Uterus (tissue), 4 donors: ENCODE data around the gene PRKN. TPM values are rescaled to one million over a fixed set of nuclear protein-coding genes. Genes with fewer than 3 reads are reported as not detected.

ENCODE experiments used
- DNase-seq, 2 donors: peaks; one replicate each; pipeline ENCODE4 v3.0.0-alpha.2; 2019 to 2020
- H3K27ac ChIP-seq, 2 donors: fragments of 200-600 bp; sonication (generic); 1 replicate in 1 of 2; 2 replicates in 1 of 2; pipeline ENCODE4 v1.5.1; 2016 to 2018
- H3K27me3 ChIP-seq, 2 donors: fragments of 200-600 bp; sonication (generic); one replicate each; pipeline ENCODE4 v1.5.1; 2018 to 2019; ENCODE audit warnings: control low read depth in 1 of 2
- H3K36me3 ChIP-seq, 2 donors: fragments of 200-600 bp; sonication (generic); one replicate each; pipeline ENCODE4 v1.5.1; 2019; ENCODE audit warnings: control low read depth in 1 of 2
- H3K4me1 ChIP-seq, 2 donors: fragments of 200-600 bp; sonication (generic); one replicate each; pipeline ENCODE4 v1.5.1; 2018 to 2019; ENCODE audit warnings: control low read depth in 1 of 2
- H3K4me3 ChIP-seq, 2 donors: fragments of 200-600 bp; sonication (generic); 1 replicate in 1 of 2; 2 replicates in 1 of 2; pipeline ENCODE4 v1.5.1; 2018 to 2019; ENCODE audit warnings: mild to moderate bottlenecking in 1 of 2
- H3K9me3 ChIP-seq, 2 donors: fragments of 200-600 bp; sonication (generic); one replicate each; pipeline ENCODE4 v1.5.1; 2019; ENCODE audit warnings: control low read depth in 1 of 2
- POLR2A ChIP-seq, 2 donors: fragments of 450-650 bp; IDR thresholded peaks; one replicate each; pipeline ENCODE4 v1.6.1; 2016; ENCODE audit warnings: antibody characterized with exemption in 2 of 2, mild to moderate bottlenecking in 1 of 2, moderate library complexity in 1 of 2
- intact Hi-C: fragments of 100-400 bp; cut with DNase I; formaldehyde crosslinking; loops from one replicate; pipeline ENCODE4 v1.15.1; 2023; ENCODE audit warnings: low total_unique reads
- total RNA-seq, 4 donors: library from RNA; depleted of rRNA in 3 of 4; stranded (reverse); fragments of >200 nt in 3 of 4; gene quantifications; one replicate each; pipeline versions ENCODE4 v1.1.0 to v1.2.4, GENCODE V29; 2014 to 2023
- TF ChIP-seq, protein P1 (sequence below), 4 experiments: fragments of 200-600 bp in 2 of 4; fragments of 450-650 bp in 2 of 4; sonication (generic) in 2 of 4; IDR thresholded peaks; one replicate each; pipeline ENCODE4 v1.5.1; 2016 to 2019; ENCODE audit warnings: antibody characterized with exemption in 4 of 4, mild to moderate bottlenecking in 2 of 4, moderate library complexity in 1 of 4
- donor health status: DM: yes; HTN: yes; CAD: no.

Gene PRKN
- total RNA-seq, 4 donors from 2014 or later = 10.2 to 21.3 (median 13.1) TPM

DNA sequence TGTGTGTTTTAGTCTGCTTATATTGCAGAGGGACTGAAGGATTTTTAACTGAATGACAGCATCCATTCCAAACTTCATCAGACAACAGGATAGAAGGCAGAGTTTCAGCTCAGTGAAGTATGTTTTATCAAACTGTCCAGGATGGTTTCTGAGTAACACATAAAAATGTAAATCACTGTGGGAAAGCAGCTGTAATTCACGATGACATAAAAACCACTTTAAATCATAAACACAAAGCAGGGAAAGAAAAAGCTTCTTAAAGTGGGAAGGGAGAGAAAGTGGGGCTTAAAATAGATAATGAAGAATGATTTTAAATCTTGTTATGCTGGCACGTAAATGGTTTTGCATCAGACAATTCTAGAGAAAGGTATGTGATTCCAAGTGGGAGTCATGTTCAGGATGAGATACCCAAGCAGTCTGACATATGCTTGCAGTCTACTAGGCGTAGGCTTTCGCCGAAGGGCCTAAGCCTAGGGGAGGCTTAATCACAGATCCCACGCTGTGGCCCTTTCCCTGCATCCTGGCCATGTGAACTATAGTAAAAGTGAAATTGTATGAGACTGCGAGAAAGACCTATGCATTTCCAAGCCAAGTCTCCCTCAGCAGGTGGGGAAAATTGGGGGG, 610.6 kb downstream of the PRKN start:
- Histone ChIP-seq H3K4me1 (no peaks in the 10 kb centered on the region), H3K27ac (no peak overlapping the region), H3K4me3 (no peak overlapping the region), H3K36me3 (no peaks in the 10 kb centered on the region), H3K27me3 (no peaks in the 10 kb centered on the region), H3K9me3 (no peaks in the 10 kb centered on the region)
- DNase-seq = no peak
- intact Hi-C loops = no loop called here
- no peak for TF ChIP-seq POLR2A (IDR thresholded peaks at IDR 0.05)
- TF ChIP-seq, protein P1, sequence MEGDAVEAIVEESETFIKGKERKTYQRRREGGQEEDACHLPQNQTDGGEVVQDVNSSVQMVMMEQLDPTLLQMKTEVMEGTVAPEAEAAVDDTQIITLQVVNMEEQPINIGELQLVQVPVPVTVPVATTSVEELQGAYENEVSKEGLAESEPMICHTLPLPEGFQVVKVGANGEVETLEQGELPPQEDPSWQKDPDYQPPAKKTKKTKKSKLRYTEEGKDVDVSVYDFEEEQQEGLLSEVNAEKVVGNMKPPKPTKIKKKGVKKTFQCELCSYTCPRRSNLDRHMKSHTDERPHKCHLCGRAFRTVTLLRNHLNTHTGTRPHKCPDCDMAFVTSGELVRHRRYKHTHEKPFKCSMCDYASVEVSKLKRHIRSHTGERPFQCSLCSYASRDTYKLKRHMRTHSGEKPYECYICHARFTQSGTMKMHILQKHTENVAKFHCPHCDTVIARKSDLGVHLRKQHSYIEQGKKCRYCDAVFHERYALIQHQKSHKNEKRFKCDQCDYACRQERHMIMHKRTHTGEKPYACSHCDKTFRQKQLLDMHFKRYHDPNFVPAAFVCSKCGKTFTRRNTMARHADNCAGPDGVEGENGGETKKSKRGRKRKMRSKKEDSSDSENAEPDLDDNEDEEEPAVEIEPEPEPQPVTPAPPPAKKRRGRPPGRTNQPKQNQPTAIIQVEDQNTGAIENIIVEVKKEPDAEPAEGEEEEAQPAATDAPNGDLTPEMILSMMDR (IDR thresholded peaks at IDR 0.05) = no peak

DNA sequence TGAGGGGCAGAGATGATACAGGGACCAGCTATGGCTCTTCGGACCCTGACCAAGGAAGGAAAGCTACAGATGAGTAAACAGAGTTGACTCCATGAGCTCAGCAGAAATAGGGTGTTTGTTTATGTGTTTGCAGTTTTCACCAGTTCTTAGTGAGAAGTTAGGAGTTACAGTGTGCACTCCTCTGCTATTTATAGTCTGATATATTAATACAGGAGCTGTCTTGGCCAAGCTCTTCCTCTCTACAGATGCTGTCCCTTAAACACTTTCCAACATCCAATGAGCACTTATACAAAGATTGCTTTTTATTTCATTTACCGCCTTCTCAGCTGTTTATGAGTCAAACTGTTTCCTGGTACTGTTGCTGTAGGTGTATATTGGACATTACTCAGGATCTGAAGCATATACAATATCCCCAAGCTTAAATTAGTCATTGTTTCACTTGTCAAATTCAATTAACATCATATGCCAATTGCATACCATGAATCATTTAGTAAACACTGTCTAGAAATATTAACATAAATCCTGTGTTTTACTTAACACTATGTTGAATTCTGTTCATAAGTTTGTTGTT, 618.0 kb downstream of the PRKN start:
- no peak overlapping the region for H3K4me3 ChIP-seq
- no peak for TF ChIP-seq POLR2A (IDR thresholded peaks at IDR 0.05)
- TF ChIP-seq, protein P1 (IDR thresholded peaks at IDR 0.05) = no peak
- H3K9me3 ChIP-seq = no peaks in the 10 kb centered on the region
- H3K27ac ChIP-seq = no peak overlapping the region
- H3K36me3 ChIP-seq = no peaks in the 10 kb centered on the region
- no peaks in the 10 kb centered on the region for H3K4me1 ChIP-seq
- no peaks in the 10 kb centered on the region for H3K27me3 ChIP-seq
- intact Hi-C loops = no loop called here
- DNase-seq = no peak

DNA sequence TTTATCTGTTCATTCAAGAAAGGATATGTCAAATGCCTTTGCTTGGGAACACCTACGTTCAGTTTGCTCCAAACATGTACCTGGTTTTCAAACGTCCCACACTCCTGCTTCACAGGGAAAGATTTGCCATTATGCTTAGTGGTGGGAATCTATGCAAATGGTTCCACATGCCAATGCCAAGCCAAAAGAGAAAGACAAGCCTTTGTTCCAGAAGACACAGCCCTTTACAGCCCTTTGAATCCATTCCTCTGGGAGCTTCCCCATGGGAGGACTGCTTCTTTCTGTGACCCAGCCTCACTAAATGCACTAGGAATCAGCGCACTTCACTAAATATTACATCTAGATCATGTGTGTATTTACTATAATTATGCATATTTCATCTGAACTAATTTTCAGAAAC, 619.5 kb downstream of the PRKN start:
- Histone ChIP-seq H3K4me1 (no peaks in the 10 kb centered on the region), H3K9me3 (no peaks in the 10 kb centered on the region), H3K4me3 (no peak overlapping the region), H3K36me3 (no peaks in the 10 kb centered on the region), H3K27ac (no peak overlapping the region), H3K27me3 (no peaks in the 10 kb centered on the region)
- intact Hi-C loops = no loop called here
- TF ChIP-seq, protein P1 (IDR thresholded peaks at IDR 0.05) = no peak
- TF ChIP-seq POLR2A (IDR thresholded peaks at IDR 0.05) = no peak
- DNase-seq = no peak

DNA sequence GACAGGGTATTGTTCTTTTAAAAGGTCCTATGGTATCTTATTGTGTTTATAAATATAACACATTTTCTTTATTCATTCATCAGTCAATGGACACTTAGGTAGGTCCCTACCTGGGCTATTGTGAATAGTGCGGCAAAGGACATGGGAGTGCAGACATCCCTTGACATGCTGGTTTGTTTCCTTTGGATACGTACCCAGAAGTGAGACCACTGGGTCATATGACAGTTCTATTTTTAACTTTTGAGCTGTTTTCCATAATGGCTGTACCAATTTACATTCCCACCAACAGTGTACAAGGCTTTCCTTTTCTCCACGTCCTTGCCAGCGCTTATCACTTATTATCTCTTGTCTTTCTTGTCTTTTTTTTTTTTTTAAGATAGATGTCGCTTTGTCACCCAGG, 627.5 kb downstream of the PRKN start:
- Histone ChIP-seq H3K27me3 (no peaks in the 10 kb centered on the region), H3K4me3 (no peak overlapping the region), H3K27ac (no peak overlapping the region), H3K36me3 (no peaks in the 10 kb centered on the region), H3K4me1 (no peaks in the 10 kb centered on the region), H3K9me3 (no peaks in the 10 kb centered on the region)
- TF ChIP-seq, protein P1 (IDR thresholded peaks at IDR 0.05) = no peak
- no peak for TF ChIP-seq POLR2A (IDR thresholded peaks at IDR 0.05)
- intact Hi-C loops = no loop called here
- DNase-seq = no peak

DNA sequence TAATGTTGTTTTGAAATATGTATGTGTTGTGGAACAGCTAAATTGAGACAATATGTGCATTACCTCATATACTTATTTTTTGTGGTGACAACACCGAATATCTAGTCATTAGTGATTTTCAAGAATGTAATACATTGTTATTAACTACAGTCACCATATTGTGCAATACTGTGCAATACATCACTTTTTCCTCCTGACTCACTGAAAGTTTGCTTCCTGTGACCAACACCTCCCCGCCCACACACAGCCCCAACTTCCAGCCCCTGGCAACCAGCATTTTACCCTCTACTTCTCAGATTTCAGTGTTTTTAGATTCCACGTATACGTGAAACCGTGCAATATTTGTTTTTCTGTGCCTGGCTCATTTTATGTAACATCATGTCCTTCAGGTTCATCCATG, 627.9 kb downstream of the PRKN start:
- Histone ChIP-seq H3K4me1 (no peaks in the 10 kb centered on the region), H3K27me3 (no peaks in the 10 kb centered on the region), H3K9me3 (no peaks in the 10 kb centered on the region), H3K27ac (no peak overlapping the region), H3K4me3 (no peak overlapping the region), H3K36me3 (no peaks in the 10 kb centered on the region)
- TF ChIP-seq POLR2A (IDR thresholded peaks at IDR 0.05) = no peak
- TF ChIP-seq, protein P1 (IDR thresholded peaks at IDR 0.05) = no peak
- DNase-seq = no peak
- intact Hi-C loops = no loop called here
